Natural killer cell (primary cell): Measurements from ENCODE around the gene IFT122. TPM values are rescaled to one million over a fixed set of nuclear protein-coding genes. Genes with fewer than 3 reads are reported as not detected.

ENCODE experiments used
- ATAC-seq, 3 donors: fragments of 150-1000 bp in 2 of 3; fragments of 200-7000 bp in 1 of 3; cut with Tn5 transposase; 1 replicate in 1 of 3; 2 replicates in 2 of 3; pipeline ENCODE4 v1.10.0; 2021; ENCODE audit warnings: mild to moderate bottlenecking in 2 of 3, moderate library complexity in 2 of 3
- DNase-seq, 2 donors: peaks; one replicate each; pipeline versions ENCODE4 v3.0.0 to v3.0.0-alpha.2; 2013 to 2021; ENCODE audit warnings: mixed read lengths in 1 of 2
- H3K27ac ChIP-seq: one replicate; pipeline ENCODE4 v1.5.1; 2013; ENCODE audit warnings: mild to moderate bottlenecking, low read length
- H3K27me3 ChIP-seq: one replicate; pipeline ENCODE4 v1.6.1; 2013; ENCODE audit warnings: low read length; ENCODE audit not compliant: control insufficient read depth, insufficient read depth
- H3K36me3 ChIP-seq: one replicate; pipeline ENCODE4 v1.6.1; 2013; ENCODE audit warnings: low read length; ENCODE audit not compliant: control insufficient read depth, insufficient read depth
- H3K4me1 ChIP-seq: one replicate; pipeline ENCODE4 v1.6.1; 2013; ENCODE audit warnings: low read length; ENCODE audit not compliant: control insufficient read depth, insufficient read depth
- H3K4me3 ChIP-seq: one replicate; pipeline ENCODE4 v1.5.1; 2013; ENCODE audit warnings: low read length
- H3K9me3 ChIP-seq: one replicate; pipeline ENCODE4 v1.6.1; 2013; ENCODE audit warnings: low read length; ENCODE audit not compliant: control insufficient read depth, insufficient read depth
- H3K27ac Mint-ChIP-seq, 2 donors: one replicate each; pipeline ENCODE4 v1.8.0; 2022; ENCODE audit warnings: mild to moderate bottlenecking in 2 of 2, mixed read lengths in 2 of 2, moderate library complexity in 1 of 2
- H3K27me3 Mint-ChIP-seq, 2 donors: one replicate each; pipeline ENCODE4 v1.8.0; 2022; ENCODE audit warnings: low read depth in 2 of 2, mixed read lengths in 2 of 2
- H3K36me3 Mint-ChIP-seq: one replicate; pipeline ENCODE4 v1.8.0; 2022; ENCODE audit warnings: mixed read lengths
- H3K4me1 Mint-ChIP-seq, 2 donors: one replicate each; pipeline ENCODE4 v1.8.0; 2022; ENCODE audit warnings: mixed read lengths in 2 of 2
- H3K4me3 Mint-ChIP-seq: one replicate; pipeline ENCODE4 v1.8.0; 2022; ENCODE audit warnings: mild to moderate bottlenecking, moderate library complexity, mixed read lengths
- H3K9me3 Mint-ChIP-seq, 2 donors: one replicate each; pipeline ENCODE4 v1.8.0; 2022; ENCODE audit warnings: mixed read lengths in 2 of 2
- WGBS: methylation state at CpG from one replicate; pipeline ENCODE4 v1.1.7; 2013; ENCODE audit warnings: missing lambda C conversion rate; ENCODE audit not compliant: insufficient coverage; 5-methylcytosine and 5-hydroxymethylcytosine counted together
- intact Hi-C: fragments of 100-400 bp; cut with micrococcal nuclease; formaldehyde crosslinking; loops from one replicate; pipeline ENCODE4 v1.14.2; 2022
- total RNA-seq, 4 donors: library from RNA; stranded (reverse); fragments of 120-200 nt in 1 of 4; gene quantifications; one replicate each; pipeline versions ENCODE4 v1.2.3 to v1.2.4, GENCODE V29; 2013 to 2022
- TF ChIP-seq, protein P1 (sequence below): fragments of 200-600 bp; IDR thresholded peaks from one replicate; pipeline ENCODE4 v1.8.0; 2022; ENCODE audit warnings: antibody characterized with exemption

Gene IFT122
- total RNA-seq, 3 donors from 2014 or later (not counting 1 experiment from before 2014, with no cell fraction given), result 20.7 to 26.6 (median 23.9) TPM

DNA sequence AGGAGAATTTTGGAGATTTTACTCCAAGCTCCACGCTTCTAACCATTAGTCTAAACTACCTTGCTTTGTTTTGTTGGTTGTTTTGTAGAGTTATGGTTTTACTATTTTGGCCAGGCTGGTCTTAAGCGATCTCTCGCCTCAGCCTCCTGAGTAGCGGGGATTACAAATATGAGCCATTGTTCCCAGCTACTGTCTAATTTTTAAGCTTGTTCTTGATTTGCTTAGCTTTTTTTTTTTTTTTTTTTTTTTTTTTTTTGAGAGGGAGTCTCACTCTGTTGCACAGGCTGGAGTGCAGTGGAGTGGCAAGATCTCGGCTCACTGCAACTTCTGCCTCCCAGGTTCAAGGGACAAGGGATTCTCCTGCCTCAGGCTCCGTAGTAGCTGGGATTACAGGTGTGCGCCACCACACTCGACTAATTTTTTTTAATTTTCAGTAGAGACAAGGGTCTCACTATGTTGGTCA is 40.1 kb upstream of the IFT122 start:
- Mint-ChIP-seq H3K4me1 (peaks cover 25 to 44% of the 10 kb centered on the region in 2 donors), H3K36me3 (no peaks in the 10 kb centered on the region), H3K4me3 (peak overlapping the region; percentile 97), H3K27ac (peak overlapping the region; percentile 93 to 98), H3K27me3 (no peaks in the 10 kb centered on the region), H3K9me3 (no peaks in the 10 kb centered on the region)
- H3K4me3 ChIP-seq, result peak overlapping the region; percentile 96
- peaks cover 18% of the 10 kb centered on the region for H3K4me1 ChIP-seq
- peaks cover 7% of the 10 kb centered on the region for H3K36me3 ChIP-seq
- 49% methylated on average over 7 of the region's 8 CpGs for WGBS
- no peak for DNase-seq
- TF ChIP-seq, protein P1, sequence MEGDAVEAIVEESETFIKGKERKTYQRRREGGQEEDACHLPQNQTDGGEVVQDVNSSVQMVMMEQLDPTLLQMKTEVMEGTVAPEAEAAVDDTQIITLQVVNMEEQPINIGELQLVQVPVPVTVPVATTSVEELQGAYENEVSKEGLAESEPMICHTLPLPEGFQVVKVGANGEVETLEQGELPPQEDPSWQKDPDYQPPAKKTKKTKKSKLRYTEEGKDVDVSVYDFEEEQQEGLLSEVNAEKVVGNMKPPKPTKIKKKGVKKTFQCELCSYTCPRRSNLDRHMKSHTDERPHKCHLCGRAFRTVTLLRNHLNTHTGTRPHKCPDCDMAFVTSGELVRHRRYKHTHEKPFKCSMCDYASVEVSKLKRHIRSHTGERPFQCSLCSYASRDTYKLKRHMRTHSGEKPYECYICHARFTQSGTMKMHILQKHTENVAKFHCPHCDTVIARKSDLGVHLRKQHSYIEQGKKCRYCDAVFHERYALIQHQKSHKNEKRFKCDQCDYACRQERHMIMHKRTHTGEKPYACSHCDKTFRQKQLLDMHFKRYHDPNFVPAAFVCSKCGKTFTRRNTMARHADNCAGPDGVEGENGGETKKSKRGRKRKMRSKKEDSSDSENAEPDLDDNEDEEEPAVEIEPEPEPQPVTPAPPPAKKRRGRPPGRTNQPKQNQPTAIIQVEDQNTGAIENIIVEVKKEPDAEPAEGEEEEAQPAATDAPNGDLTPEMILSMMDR, result peak; percentile 13
- H3K9me3 ChIP-seq, result no peaks in the 10 kb centered on the region
- ATAC-seq, result peak in 1 of 3 donors; percentile 2
- peak overlapping the region; percentile 81 for H3K27ac ChIP-seq
- intact Hi-C loops, result loop anchor here (1.0 to 5.0 kb wide), 2 partner anchors 40 to 537 kb away; partner anchors contain the start of gene IFT122
- H3K27me3 ChIP-seq, result no peaks in the 10 kb centered on the region

DNA sequence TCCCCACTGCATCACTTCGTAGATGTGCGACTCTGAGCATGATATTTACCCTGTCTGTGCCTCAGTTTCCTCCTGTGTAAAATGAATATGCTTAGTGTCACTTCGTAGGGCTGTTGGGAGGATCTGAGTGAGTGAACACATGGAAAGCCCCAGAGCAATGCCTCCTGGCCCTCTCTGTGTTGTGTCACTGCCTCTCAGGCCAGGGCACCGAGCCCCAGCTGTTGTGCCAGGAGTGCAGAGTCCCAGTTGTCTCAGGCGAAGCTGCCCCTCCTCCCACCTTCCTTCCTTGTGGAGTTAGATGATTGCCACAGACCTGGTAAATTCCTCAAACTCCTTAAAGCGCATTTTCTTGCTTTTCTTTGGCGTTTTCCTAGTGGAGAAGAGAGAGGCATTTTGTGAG is 37.8 kb upstream of the IFT122 start:
- peaks cover 18% of the 10 kb centered on the region for H3K4me1 ChIP-seq

DNA sequence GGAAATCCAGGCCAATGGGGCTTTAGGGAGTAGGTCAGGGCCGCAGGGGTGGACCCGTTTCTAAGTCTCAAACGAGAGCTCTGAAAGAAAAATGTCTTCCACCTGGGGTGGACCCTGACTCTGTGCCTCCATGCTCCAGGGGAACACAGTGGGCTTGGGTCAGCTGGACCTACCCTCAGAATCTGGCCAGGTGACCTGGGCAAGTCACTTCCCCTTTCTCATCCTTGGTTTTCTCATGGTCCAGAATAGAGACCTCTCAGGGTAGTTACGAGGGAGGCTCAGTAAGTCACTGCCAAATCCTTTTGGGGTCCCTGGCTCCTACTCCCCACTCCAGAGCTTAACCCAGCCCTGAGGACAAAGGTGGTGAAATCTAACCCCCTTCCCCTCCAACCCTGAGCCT is 37.4 kb upstream of the IFT122 start:
- no peak for ATAC-seq
- WGBS, result 93% methylated on average over 4 of the region's 4 CpGs
- no peak overlapping the region for H3K4me3 Mint-ChIP-seq

More for the DNA sequence above, 37.8 kb upstream of the IFT122 start:
- intact Hi-C loops, result no loop called here
- Histone ChIP-seq H3K4me3 (no peak overlapping the region), H3K9me3 (no peaks in the 10 kb centered on the region), H3K27me3 (no peaks in the 10 kb centered on the region), H3K27ac (no peak overlapping the region), H3K36me3 (no peaks in the 10 kb centered on the region)
- 92% methylated on average over 7 of the region's 7 CpGs for WGBS
- H3K27ac Mint-ChIP-seq, result no peak overlapping the region
- TF ChIP-seq, protein P1, result no peak
- peaks cover 19 to 26% of the 10 kb centered on the region in 2 donors for H3K4me1 Mint-ChIP-seq
- H3K36me3 Mint-ChIP-seq, result no peaks in the 10 kb centered on the region
- ATAC-seq (no peak), DNase-seq (no peak)
- no peak overlapping the region for H3K4me3 Mint-ChIP-seq
- H3K9me3 Mint-ChIP-seq, result no peaks in the 10 kb centered on the region
- no peaks in the 10 kb centered on the region for H3K27me3 Mint-ChIP-seq

More for the DNA sequence above, 37.4 kb upstream of the IFT122 start:
- Histone ChIP-seq H3K27me3 (no peaks in the 10 kb centered on the region), H3K27ac (no peak overlapping the region), H3K4me1 (peaks cover 18% of the 10 kb centered on the region), H3K9me3 (no peaks in the 10 kb centered on the region), H3K36me3 (no peaks in the 10 kb centered on the region), H3K4me3 (no peak overlapping the region)
- Mint-ChIP-seq H3K9me3 (no peaks in the 10 kb centered on the region), H3K36me3 (no peaks in the 10 kb centered on the region), H3K4me1 (peaks cover 15 to 22% of the 10 kb centered on the region in 2 donors), H3K27ac (no peak overlapping the region), H3K27me3 (no peaks in the 10 kb centered on the region)
- DNase-seq, result no peak
- intact Hi-C loops, result no loop called here
- TF ChIP-seq, protein P1, result no peak
